HG03097 (cell line): ENCODE data around the gene DMBT1.

Experiments used
- ATAC-seq: cut with Tn5 transposase; IDR thresholded peaks from one replicate; pipeline ENCODE4 v1.9.1; 2021; ENCODE audit not compliant: unreplicated experiment, low FRiP score

Gene DMBT1

GRCh38 chr10:122546242-122546641, 14.3 kb upstream of the DMBT1 start:
- ATAC-seq, result no peak

DNA sequence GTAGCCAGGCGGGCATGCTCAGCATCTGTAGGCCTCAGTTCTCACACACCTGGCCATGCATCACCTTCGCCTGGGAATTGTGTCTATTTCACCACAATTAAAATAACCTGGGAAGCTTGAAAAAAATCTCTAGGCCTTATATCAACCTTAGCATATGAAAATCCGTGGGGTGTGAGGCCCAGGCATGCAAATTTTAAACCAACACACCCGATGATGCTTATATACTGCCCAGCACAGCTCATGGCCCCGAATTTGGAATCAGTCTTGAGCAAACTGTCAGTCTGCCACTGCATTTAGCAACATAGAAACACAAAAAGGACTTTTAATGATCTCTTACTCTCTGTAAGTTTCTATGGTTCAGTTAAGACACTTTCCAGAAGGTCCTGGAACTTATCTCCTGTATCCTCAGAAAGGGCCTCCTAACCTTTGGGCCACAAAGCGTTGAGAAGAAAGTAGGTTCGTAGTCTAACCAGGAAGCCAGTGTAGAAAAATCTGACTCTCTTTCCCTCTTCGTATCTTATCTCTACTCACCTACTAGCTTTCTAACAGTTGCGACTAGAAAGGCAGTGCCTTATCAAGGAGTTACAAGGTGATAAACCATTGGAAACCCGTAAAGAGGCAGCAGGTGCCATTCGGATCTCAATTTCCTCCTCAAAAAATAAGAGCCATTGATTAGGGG, 12.0 kb upstream of the DMBT1 start:
- no peak for ATAC-seq

- ATAC-seq, result no peak
These were observed 10.9 kb upstream of the DMBT1 start for GRCh38 chr10:122549636-122550035.

DNA sequence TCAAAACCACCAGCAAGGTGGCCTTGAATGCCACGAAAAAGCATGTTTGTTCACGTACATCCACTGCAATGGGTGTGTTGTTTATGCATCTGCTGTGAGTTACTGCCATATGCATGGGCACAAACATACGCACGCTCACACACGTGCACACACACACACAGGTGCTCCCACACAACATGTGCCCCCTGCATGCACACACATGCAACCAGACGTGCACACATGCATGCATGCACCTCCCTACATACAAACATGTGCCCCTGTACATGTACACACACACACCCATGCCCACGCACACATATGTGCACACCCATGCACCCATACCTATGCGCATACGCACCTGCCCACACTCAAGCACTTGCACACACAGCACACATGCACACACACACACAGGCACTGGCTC, 10.1 kb upstream of the DMBT1 start:
- ATAC-seq, result no peak

GRCh38 chr10:122550983-122551382, 9.6 kb upstream of the DMBT1 start:
- no peak for ATAC-seq

DNA sequence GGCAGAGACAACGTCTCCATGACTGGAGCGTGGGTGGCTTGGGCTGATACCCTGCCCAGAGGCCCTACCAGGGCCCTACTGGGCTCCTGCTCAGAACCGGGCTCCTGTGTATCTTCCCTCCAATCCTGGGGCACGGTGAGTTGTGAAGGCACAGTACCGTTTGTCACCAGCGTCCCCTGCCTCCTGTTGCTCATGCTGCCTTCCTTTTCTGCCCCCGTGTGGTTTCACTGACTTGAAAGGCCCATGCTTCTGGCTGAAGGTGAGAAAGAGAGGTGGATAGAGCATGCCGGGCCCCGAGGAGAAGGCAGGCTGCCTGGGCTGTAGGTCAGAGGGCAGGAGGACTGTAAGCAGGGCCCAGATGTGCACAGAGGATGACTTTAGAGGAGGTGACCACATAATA, 9.1 kb upstream of the DMBT1 start:
- ATAC-seq, result no peak

DNA sequence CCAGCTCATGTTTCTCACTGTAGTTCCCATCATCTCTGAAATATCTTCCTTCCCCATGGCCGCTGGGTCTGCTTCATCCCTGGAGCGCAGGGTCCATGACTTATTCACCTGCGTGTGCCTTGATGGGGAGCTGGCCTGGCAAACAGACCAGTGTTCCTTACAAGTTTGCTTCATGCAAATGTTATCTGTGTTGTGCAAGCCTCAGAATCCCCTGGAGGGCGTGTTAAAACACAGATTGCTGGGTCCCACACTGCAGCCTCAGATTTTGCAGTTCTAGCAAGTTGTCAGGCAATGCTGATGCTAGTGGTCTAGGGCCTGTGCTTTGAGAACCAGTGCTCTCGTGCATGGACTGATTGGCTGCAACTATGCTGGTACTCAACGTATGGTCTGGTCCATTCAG, 7.2 kb upstream of the DMBT1 start:
- no peak for ATAC-seq

DNA sequence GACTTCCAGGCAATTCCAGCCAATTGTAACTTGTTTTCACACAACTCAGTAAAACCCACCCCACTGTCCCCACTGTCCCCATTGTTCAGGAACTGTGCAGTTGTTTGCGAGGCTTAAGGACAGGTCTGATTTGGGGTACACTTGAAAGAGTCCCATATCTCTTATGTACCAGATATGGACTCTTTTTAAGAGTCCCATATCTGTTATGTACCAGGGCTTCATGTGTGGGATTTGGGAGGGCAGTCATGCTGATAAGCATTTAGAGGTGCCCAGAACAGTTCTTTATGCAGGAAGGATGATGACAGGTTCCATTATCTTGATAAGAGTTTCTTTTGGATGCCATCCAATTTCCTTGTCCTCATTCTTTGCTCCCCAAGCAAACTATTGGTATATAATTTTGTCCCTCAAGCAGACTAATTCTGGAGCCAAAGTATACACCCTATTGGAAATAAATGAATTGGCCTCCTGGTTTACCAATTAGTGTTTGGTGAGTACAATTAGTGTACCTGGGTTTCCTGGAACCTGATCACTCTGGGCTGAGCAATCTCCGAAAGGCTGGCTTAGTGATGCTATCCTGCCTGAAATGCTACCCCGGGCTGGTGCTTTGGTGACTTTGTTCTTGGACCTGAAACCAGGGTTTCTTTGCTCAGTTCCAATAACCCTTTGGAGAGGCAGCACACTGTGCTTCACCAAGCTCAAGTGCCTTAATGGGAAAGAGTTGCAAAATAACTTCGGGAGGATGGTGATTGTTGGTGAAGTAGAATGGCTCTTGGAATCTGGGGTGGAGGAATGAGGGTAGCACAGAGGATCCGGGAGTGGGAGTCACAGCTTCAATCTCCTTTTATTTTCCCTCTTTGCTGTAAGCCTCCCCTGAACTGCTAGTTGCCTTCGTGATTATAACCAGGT, 6.2 kb upstream of the DMBT1 start:
- no peak for ATAC-seq

- ATAC-seq, result no peak
These were observed 5.1 kb upstream of the DMBT1 start for GRCh38 chr10:122555442-122555841.

- ATAC-seq, result no peak
These were observed 3.0 kb upstream of the DMBT1 start for GRCh38 chr10:122557516-122557915.

GRCh38 chr10:122558452-122558851, 2.1 kb upstream of the DMBT1 start:
- no peak for ATAC-seq

DNA sequence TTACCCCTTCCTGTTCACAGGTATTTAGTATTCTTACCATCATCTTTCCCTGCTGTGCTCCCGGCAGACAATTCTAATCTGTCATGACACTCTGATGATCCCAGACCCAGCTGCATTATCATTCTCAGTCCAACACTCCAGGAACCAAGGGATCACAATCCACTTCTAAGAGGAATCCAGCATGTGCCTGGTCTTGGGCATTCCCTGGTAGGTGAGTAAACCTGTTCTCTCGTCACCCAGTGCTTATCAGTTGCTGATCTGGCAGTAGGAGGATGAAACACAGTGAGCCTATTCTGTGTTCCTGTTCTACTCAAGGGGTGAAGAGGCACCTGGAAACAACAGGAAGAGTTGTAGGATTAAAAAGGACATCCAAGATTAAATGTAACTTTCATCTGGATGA, 1.3 kb upstream of the DMBT1 start:
- no peak for ATAC-seq

DNA sequence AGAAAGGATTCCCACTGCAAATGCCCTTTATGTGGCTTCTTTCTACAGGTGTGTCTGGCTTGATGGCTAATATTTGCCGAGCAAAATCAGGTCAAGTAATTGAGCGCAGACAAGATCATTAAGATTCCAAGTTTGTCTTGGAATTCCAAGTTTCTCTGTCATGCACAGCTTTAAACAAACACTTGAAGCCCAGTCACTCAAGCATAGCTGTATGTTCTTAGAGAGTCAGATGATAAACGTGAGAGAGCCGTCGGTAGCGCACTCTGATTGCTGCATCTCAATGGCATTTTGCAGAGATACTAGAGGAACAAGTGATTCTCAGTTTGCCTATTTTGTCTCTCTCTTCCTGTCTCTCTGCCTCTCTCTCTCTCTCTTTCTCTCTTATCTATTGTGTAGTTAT, 658 bp downstream of the DMBT1 start:
- no peak for ATAC-seq

GRCh38 chr10:122561792-122562191, 1.2 kb downstream of the DMBT1 start:
- no peak for ATAC-seq

- ATAC-seq, result no peak
These were observed 4.4 kb downstream of the DMBT1 start for GRCh38 chr10:122564980-122565379.

- ATAC-seq, result no peak
These were observed 5.2 kb downstream of the DMBT1 start for GRCh38 chr10:122565766-122566206.

DNA sequence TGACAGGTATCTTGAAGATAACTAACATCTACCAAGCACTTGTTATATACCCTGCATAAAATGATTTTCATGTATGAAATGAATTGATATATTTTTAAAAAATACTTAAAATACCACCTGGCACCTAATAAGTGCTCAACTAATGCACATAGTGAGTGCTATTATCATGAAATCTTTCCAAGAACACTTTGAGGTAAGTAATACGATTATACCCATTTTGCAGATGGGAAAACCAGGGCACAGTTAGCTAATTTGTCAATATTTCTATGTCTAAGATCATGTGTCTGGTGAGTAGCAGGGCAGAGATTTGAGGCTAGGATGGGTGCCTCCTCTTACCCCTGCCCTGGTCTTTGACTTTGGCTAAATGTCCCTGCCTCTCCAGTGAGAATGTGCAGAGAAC, 6.1 kb downstream of the DMBT1 start:
- ATAC-seq, result no peak

DNA sequence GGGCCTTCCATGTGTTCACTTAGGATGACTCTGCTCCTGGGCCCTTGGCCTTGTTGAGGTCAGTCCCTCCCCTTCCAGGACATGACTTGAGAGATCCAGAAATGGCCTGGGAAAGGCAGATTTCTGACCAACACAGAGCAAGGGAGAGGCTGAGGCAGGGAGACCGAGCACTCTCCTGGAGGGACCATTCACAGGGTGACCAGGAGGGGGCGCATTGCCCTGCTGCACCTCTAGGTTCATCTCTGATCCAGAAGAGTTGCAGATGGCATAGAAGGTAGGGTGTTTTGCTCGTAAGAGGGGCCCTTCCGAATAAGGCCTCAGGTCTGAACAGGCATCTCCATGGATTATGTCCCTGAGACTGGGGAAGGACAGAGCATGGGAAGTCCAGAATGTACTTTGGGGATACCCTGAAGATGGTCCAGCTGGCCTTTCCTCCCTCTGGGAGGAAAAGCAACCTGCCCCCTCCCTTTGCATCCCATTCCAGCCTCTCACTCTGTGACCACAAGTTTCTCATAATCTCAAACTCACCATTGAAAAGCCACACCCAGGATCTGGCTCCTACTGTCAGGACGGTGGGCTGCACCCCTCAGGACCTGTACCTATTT, 6.6 kb downstream of the DMBT1 start:
- no peak for ATAC-seq

- no peak for ATAC-seq
These were observed 8.0 kb downstream of the DMBT1 start for GRCh38 chr10:122568551-122568950.

- no peak for ATAC-seq
These were observed 10.4 kb downstream of the DMBT1 start for GRCh38 chr10:122570920-122571319.

DNA sequence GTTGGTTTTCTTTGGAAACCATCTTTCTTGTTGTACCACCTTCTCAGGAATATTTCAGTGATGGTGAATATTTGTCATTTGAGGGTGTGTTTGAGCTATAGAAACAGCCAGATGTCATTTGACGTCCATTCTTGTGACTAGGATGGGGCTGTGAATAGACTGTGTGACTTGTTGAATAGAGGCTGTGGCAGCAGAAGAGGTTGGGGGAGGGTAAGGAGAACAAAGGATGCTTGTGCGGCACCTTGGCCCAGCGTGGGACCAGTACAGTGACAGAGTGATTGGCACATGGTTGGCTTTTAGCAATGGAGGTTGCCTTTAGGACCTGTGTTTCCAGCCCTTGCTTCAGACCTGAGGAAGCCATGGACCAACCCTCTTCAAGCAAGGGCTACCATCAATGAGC, 11.3 kb downstream of the DMBT1 start:
- ATAC-seq, result no peak

DNA sequence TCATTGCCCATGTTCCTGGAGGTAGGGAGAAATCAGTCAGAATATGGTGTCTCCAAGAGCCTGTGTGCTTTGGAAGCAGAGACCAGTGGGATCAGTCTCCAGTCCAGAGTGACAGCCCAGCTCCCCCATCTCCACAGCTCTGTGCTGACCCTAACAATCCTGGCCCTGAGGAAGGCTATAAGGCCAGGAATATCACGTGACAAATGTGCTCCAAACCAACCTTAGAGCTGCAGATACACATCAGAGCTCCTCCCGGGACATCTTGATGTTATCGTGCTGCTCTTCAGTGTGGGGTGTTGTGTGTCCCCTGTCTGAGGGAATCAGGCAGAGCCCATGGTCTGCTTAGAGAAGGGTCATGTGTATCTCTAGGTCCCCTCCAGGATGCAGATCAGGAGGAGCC, 15.2 kb downstream of the DMBT1 start:
- no peak for ATAC-seq
